GM12875 (cell line): ENCODE data around the gene BARD1.

Experiments
- H3K4me3 ChIP-seq: one replicate; pipeline ENCODE4 v1.5.1; 2011; ENCODE audit warnings: low read depth, low read length, control low read depth
- TF ChIP-seq, protein P1 (sequence below): IDR thresholded peaks from 2 replicates; pipeline ENCODE4 v1.5.1; 2011; ENCODE audit warnings: low read depth, mild to moderate bottlenecking, control low read depth, inconsistent platforms, low read length, moderate library complexity, borderline replicate concordance; ENCODE audit not compliant: insufficient read depth

BARD1 gene

GRCh38 chr2:214830794-214831346 lies 21.4 kb upstream of the BARD1 start:
- TF ChIP-seq, protein P1, sequence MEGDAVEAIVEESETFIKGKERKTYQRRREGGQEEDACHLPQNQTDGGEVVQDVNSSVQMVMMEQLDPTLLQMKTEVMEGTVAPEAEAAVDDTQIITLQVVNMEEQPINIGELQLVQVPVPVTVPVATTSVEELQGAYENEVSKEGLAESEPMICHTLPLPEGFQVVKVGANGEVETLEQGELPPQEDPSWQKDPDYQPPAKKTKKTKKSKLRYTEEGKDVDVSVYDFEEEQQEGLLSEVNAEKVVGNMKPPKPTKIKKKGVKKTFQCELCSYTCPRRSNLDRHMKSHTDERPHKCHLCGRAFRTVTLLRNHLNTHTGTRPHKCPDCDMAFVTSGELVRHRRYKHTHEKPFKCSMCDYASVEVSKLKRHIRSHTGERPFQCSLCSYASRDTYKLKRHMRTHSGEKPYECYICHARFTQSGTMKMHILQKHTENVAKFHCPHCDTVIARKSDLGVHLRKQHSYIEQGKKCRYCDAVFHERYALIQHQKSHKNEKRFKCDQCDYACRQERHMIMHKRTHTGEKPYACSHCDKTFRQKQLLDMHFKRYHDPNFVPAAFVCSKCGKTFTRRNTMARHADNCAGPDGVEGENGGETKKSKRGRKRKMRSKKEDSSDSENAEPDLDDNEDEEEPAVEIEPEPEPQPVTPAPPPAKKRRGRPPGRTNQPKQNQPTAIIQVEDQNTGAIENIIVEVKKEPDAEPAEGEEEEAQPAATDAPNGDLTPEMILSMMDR, result no peak
- H3K4me3 ChIP-seq, result no peak overlapping the region

DNA sequence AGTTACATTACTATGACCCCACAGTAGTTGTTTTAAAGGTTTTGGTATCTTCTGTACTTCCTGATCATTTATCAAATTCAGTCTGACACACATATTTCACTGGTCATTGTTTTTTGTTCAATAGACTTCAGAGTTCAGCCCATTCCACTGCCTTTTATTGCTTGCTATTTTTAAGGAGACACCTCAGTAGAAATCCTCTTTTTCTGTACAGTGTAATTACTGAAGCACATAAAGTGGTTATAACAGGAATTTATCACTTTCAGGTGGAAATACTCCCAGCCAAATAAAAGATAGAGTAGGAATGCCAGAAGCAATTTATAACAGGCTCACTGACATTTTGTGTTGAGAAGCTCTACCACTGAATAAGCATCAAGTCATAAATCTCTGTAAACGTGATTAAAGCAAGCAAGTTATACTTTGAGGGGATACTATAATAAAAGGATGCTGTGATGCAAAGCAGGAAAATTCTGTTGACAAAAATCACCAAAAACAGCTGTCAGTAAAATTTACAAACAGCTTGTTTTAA lies 6.6 kb upstream of the BARD1 start:
- no peak overlapping the region for H3K4me3 ChIP-seq
- TF ChIP-seq, protein P1, result no peak

DNA sequence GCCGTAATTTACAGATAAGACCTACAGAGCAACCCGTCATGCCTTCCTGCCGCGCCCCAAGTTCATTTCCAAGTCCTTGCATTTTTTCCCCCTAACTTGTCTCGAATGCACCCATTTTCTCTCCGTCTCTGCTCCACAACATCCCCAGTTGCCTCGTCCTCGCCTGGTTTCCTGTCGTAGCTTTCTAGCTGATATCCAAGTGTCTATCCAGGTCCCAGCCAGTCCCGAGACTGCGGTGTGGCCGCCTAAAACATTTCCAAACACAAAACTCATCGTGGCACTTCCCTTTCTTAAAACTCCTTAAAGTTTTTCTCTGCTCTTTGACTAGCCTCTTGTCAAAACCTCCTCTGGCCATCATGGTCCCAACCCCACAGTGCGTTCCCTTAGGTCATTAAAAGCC lies 1.2 kb upstream of the BARD1 start:
- TF ChIP-seq, protein P1, result no peak
- peak overlapping the region; percentile 60 for H3K4me3 ChIP-seq

GRCh38 chr2:214809751-214810564 lies 475 bp upstream of the BARD1 start:
- TF ChIP-seq, protein P1, result no peak
- H3K4me3 ChIP-seq, result peak overlapping the region; percentile 82

DNA sequence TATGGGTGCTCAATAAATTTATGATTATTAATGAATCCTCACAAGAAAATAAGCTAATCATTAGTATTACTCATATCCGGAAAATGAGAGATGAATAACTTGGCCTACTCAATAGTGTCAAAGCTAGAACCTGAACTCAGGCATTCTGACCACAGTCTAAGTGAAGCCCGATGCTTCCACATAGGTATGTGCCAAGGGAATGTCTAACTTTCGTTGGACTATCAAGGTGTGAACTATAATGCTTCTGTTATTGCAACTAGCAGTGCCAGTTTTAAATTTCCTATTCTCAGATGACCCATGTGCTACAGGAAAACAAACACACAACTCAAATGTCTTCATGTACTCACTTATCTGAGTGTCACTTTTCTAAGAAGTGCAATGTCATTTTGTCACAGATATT lies 1.8 kb downstream of the BARD1 start:
- TF ChIP-seq, protein P1, result no peak

GRCh38 chr2:214801768-214802397 lies 7.6 kb downstream of the BARD1 start:
- no peak overlapping the region for H3K4me3 ChIP-seq
- TF ChIP-seq, protein P1, result no peak

More for the DNA sequence above, 1.8 kb downstream of the BARD1 start:
- peak overlapping the region; percentile 43 for H3K4me3 ChIP-seq
